ENCODE measurements around the gene SCLY. TPM values are rescaled to one million over a fixed set of nuclear protein-coding genes. Genes with fewer than 3 reads are reported as not detected.

SCLY gene
- total RNA-seq, 2 experiments from 2014 or later: 59.2 to 60.5 TPM

DNA sequence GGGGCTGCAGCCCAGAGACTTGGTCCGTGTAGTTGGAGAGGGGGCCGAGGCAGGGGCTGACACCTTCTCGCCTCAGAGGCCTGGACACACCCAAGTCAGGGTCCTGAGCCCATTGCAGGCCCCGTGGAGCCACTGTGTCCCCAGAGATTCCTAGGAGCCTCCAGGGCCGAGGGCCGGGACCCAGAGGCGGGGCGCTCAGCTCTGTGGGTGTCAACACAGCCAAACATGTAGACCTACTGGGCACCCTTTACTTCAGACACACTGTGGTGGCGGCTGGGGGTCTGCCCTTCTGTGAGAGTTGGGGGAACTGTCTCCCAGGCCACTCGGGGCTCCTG lies 38.9 kb downstream of the SCLY start:
- ATAC-seq: no peak
- ChIA-PET CTCF (interaction anchor here (1.7 kb wide), 1 partner anchor 12 kb away, joined by 6 read pairs; no protein-coding TSS in a partner anchor), POLR2A (no interaction called here)
- intact Hi-C loops (cut with DNase I, micrococcal nuclease): no loop called here
- Mint-ChIP-seq H3K9me3 (ENCODE audit: low read depth) (no peaks in the 10 kb centered on the region), H3K4me3 (no peak overlapping the region), H3K27ac (no peak overlapping the region), H3K27me3 (no peaks in the 10 kb centered on the region), H3K36me3 (ENCODE audit: low read depth) (peaks cover 13% of the 10 kb centered on the region), H3K4me1 (no peaks in the 10 kb centered on the region)
- DNase-seq: no peak

DNA sequence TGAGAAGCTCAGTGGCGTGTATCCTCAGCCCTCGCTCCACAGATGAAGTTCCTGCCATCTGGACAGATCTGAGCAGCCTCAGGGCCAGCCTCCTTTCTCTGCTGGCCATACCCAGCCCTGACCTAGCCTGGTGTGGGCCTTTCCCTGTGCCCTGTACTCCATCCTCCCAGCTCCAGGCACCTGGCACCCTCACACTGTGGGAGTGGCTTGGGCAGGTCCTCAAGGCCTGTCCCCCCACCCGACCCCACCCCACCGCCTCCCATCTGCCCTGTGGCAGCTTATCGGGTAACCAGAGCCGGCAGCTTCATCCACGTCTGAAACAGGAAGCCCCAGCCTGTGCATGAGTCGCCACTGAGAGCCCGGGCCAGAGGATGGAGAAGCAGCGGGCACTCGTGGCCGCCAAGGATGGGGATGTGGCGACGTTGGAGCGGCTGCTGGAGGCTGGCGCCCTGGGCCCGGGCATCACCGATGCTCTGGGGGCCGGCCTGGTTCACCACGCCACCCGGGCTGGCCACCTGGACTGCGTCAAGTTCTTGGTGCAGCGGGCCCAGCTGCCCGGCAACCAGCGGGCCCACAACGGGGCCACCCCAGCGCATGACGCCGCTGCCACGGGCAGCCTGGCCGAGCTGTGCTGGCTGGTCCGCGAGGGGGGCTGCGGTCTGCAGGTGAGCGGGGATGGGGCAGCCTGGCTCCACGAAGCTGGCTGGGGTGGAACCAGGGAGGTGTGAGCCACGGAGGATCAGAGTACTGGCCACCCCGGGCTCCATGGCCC lies 39.4 kb downstream of the SCLY start, which contains the start of gene ESPNL:
TSS of gene ESPNL (plus strand) at position 292 of the 772 bp plus-strand sequence. CDS start at position 372, 80 bp downstream.
- DNase-seq (no peak), ATAC-seq (no peak)
- CTCF ChIA-PET: interaction anchor here (0.6 kb wide), 1 partner anchor 9 kb away, joined by 4 read pairs; no protein-coding TSS in a partner anchor
- H3K4me1 Mint-ChIP-seq: no peaks in the 10 kb centered on the region
- intact Hi-C loops (cut with DNase I, micrococcal nuclease): no loop called here
- POLR2A ChIA-PET: no interaction called here
- H3K27ac Mint-ChIP-seq: no peak within 1 kb of the TSS
- H3K4me3 Mint-ChIP-seq: no peak within 1 kb of the TSS
- peaks cover 10% of the 10 kb centered on the region for H3K36me3 Mint-ChIP-seq (ENCODE audit: low read depth)
- H3K27me3 Mint-ChIP-seq: no peaks in the 10 kb centered on the region
- H3K9me3 Mint-ChIP-seq (ENCODE audit: low read depth): no peaks in the 10 kb centered on the region

DNA sequence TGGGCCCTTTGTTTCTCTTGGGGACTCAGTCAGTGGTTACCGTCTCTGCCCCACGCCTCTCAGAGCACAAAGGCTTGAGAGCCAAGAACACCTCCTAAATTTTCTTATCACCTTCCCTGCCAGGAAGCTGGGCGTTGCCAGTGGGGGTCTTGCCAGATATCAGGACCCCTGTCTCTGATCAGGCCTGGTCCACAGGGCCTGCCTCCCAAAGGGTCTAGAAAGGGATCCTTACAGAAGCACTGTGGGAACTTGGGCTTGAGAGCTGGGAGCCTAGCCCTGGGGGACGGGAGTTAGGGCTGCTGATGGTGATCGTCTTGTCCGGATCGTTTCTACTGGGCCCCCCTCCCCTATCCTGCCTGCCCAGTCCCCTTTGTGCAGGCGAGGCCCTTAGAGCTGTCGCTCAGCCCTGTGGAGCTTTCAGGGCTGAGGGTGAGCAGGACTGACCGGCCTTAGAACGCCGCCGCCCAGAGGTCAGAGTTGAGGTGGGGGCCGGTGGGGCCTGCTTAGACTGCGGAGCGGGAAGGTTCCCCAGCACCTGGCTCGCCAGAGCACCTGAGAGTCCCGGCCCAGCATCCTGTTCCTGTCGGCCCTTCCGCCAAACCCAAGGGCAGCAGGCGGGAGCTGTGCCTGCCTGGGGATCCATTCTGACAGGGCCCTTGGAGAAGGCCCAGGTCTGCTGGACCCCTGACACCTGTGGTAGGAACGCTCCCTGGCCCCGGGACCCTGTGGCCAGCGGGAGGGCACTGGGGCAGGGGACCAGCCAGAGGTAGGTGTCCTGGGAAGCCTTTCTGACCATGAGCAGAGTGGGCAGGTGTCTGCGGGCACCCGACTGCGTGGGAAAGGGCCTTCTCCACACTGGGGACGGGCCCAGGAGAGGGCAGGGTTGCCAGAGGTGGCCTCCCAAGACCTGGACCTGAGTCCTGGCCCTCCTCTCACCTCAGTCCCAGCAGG lies 40.3 kb downstream of the SCLY start:
- ATAC-seq: no peak
- ChIA-PET POLR2A (no interaction called here), CTCF (no interaction called here)
- DNase-seq: no peak
- Mint-ChIP-seq H3K36me3 (ENCODE audit: low read depth) (peaks cover 10% of the 10 kb centered on the region), H3K27ac (no peak overlapping the region), H3K4me1 (no peaks in the 10 kb centered on the region), H3K4me3 (no peak overlapping the region), H3K9me3 (ENCODE audit: low read depth) (no peaks in the 10 kb centered on the region), H3K27me3 (no peaks in the 10 kb centered on the region)
- intact Hi-C loops (cut with DNase I, micrococcal nuclease): no loop called here

GRCh38 chr2:238101891-238102841 lies 41.4 kb downstream of the SCLY start:
- Mint-ChIP-seq H3K9me3 (ENCODE audit: low read depth) (no peaks in the 10 kb centered on the region), H3K27ac (no peak overlapping the region), H3K4me3 (no peak overlapping the region), H3K4me1 (no peaks in the 10 kb centered on the region), H3K27me3 (no peaks in the 10 kb centered on the region), H3K36me3 (ENCODE audit: low read depth) (peaks cover 8% of the 10 kb centered on the region)
- no peak for DNase-seq
- ChIA-PET POLR2A (interaction anchor here (0.6 kb wide), 1 partner anchor 104 kb away, joined by 3 read pairs; no protein-coding TSS in a partner anchor), CTCF (interaction anchor here (0.5 to 1.1 kb wide), 3 partner anchors 52 to 651 kb away, joined by 3 read pairs; no protein-coding TSS in a partner anchor)
- no peak for ATAC-seq
- intact Hi-C loops (cut with DNase I, micrococcal nuclease): no loop called here

- peaks cover 4% of the 10 kb centered on the region for H3K36me3 Mint-ChIP-seq (ENCODE audit: low read depth)
- no peaks in the 10 kb centered on the region for H3K27me3 Mint-ChIP-seq
- H3K4me1 Mint-ChIP-seq: no peaks in the 10 kb centered on the region
- H3K27ac Mint-ChIP-seq: no peak overlapping the region
- ChIA-PET CTCF (interaction anchor here (1.1 kb wide), 1 partner anchor 245 kb away, joined by 3 read pairs; no protein-coding TSS in a partner anchor), POLR2A (no interaction called here)
- no peak for DNase-seq
- ATAC-seq: no peak
- no peak overlapping the region for H3K4me3 Mint-ChIP-seq
- intact Hi-C loops (cut with DNase I, micrococcal nuclease): no loop called here
- H3K9me3 Mint-ChIP-seq (ENCODE audit: low read depth): no peaks in the 10 kb centered on the region
Measured at GRCh38 chr2:238102865-238103264, 42.1 kb downstream of the SCLY start.

- CTCF ChIA-PET: no interaction called here
- DNase-seq (no peak), ATAC-seq (no peak)
- Mint-ChIP-seq H3K9me3 (ENCODE audit: low read depth) (no peaks in the 10 kb centered on the region), H3K4me3 (no peak overlapping the region), H3K27me3 (no peaks in the 10 kb centered on the region), H3K4me1 (no peaks in the 10 kb centered on the region), H3K36me3 (ENCODE audit: low read depth) (peaks cover 3% of the 10 kb centered on the region), H3K27ac (no peak overlapping the region)
- intact Hi-C loops (cut with DNase I, micrococcal nuclease): no loop called here
- POLR2A ChIA-PET: no interaction called here
Measured at GRCh38 chr2:238103465-238104225, 42.8 kb downstream of the SCLY start.

- ATAC-seq: no peak
- ChIA-PET POLR2A (no interaction called here), CTCF (no interaction called here)
- H3K36me3 Mint-ChIP-seq (ENCODE audit: low read depth): no peaks in the 10 kb centered on the region
- no peaks in the 10 kb centered on the region for H3K27me3 Mint-ChIP-seq
- no peak for DNase-seq
- H3K4me3 Mint-ChIP-seq: no peak overlapping the region
- no peaks in the 10 kb centered on the region for H3K4me1 Mint-ChIP-seq
- no peaks in the 10 kb centered on the region for H3K9me3 Mint-ChIP-seq (ENCODE audit: low read depth)
- intact Hi-C loops (cut with DNase I, micrococcal nuclease): no loop called here
- H3K27ac Mint-ChIP-seq: no peak overlapping the region
Measured at GRCh38 chr2:238104226-238104690, 43.5 kb downstream of the SCLY start.

GRCh38 chr2:238104691-238105371 lies 44.0 kb downstream of the SCLY start:
- H3K27ac Mint-ChIP-seq: no peak overlapping the region
- ChIA-PET POLR2A (no interaction called here), CTCF (no interaction called here)
- H3K4me3 Mint-ChIP-seq: no peak overlapping the region
- no peaks in the 10 kb centered on the region for H3K36me3 Mint-ChIP-seq (ENCODE audit: low read depth)
- no peak for DNase-seq
- ATAC-seq: no peak
- intact Hi-C loops (cut with DNase I, micrococcal nuclease): loop anchor here in 1 of 2 experiments (5.0 kb wide), 1 partner anchor 248 kb away; the partner anchor contains the start of gene RAMP1
- no peaks in the 10 kb centered on the region for H3K9me3 Mint-ChIP-seq (ENCODE audit: low read depth)
- no peaks in the 10 kb centered on the region for H3K4me1 Mint-ChIP-seq
- H3K27me3 Mint-ChIP-seq: no peaks in the 10 kb centered on the region

- POLR2A ChIA-PET: no interaction called here
- no peaks in the 10 kb centered on the region for H3K4me1 Mint-ChIP-seq
- DNase-seq (no peak), ATAC-seq (no peak)
- no peak overlapping the region for H3K4me3 Mint-ChIP-seq
- CTCF ChIA-PET: no interaction called here
- H3K27me3 Mint-ChIP-seq: no peaks in the 10 kb centered on the region
- no peak overlapping the region for H3K27ac Mint-ChIP-seq
- H3K36me3 Mint-ChIP-seq (ENCODE audit: low read depth): no peaks in the 10 kb centered on the region
- intact Hi-C loops (cut with DNase I, micrococcal nuclease): loop anchor here in 1 of 2 experiments (5.0 kb wide), 1 partner anchor 248 kb away; the partner anchor contains the start of gene RAMP1
- no peaks in the 10 kb centered on the region for H3K9me3 Mint-ChIP-seq (ENCODE audit: low read depth)
Measured at GRCh38 chr2:238105506-238106338, 44.9 kb downstream of the SCLY start.
